OCI-LY3 (cell line): ENCODE data around the gene ST3GAL3.

ENCODE experiments used
- H2AFZ ChIP-seq: fragments of 200-600, 300-600 bp; shearing (Covaris generic); 2 replicates; pipeline ENCODE4 v1.6.0; 2014; ENCODE audit warnings: antibody characterized with exemption, low read depth, low read length
- H3K27ac ChIP-seq: fragments of 200-600, 300-600 bp; sonication (generic); 2 replicates; pipeline ENCODE4 v1.5.1; 2014; ENCODE audit warnings: mild to moderate bottlenecking, low read length, moderate library complexity, mixed read lengths
- H3K27me3 ChIP-seq: fragments of 200-600, 300-600 bp; sonication (generic); 2 replicates; pipeline ENCODE4 v1.6.1; 2014; ENCODE audit warnings: low read depth, low read length, mixed read lengths
- H3K36me3 ChIP-seq: fragments of 200-600, 300-600 bp; sonication (generic); replicated peaks from 2 replicates; pipeline ENCODE3; 2014; ENCODE audit warnings: low read depth, low read length, mixed read lengths
- H3K4me1 ChIP-seq: fragments of 300-600, 200-600 bp; sonication (generic); 2 replicates; pipeline ENCODE4 v1.6.1; 2014; ENCODE audit warnings: low read length, mixed read lengths
- H3K4me2 ChIP-seq: fragments of 200-600, 300-600 bp; sonication (generic); 2 replicates; pipeline ENCODE4 v1.6.1; 2014; ENCODE audit warnings: low read length, mixed read lengths
- H3K4me3 ChIP-seq: fragments of 300-600, 200-600 bp; sonication (generic); 2 replicates; pipeline ENCODE4 v1.5.1; 2014; ENCODE audit warnings: antibody characterized with exemption, mild to moderate bottlenecking, low read length, moderate library complexity
- H3K79me2 ChIP-seq: fragments of 300-600, 200-600 bp; shearing (Covaris generic); 2 replicates; pipeline ENCODE4 v1.6.1; 2014; ENCODE audit warnings: mild to moderate bottlenecking, low read length, mixed read lengths
- H3K9ac ChIP-seq: fragments of 300-600, 200-600 bp; shearing (Covaris generic); 2 replicates; pipeline ENCODE4 v1.6.0; 2014; ENCODE audit warnings: mild to moderate bottlenecking, low read length, moderate library complexity
- H3K9me3 ChIP-seq: fragments of 200-600, 300-600 bp; shearing (Covaris generic); 2 replicates; pipeline ENCODE4 v1.6.1; 2014; ENCODE audit warnings: low read length, mixed read lengths; ENCODE audit not compliant: insufficient read depth
- H4K20me1 ChIP-seq: fragments of 200-600, 300-600 bp; sonication (generic); 2 replicates; pipeline ENCODE4 v1.6.1; 2016; ENCODE audit warnings: low read length, mixed read lengths; ENCODE audit not compliant: insufficient read depth
- CTCF ChIP-seq: fragments of 200-600, 300-600 bp; sonication (generic); IDR thresholded peaks from 2 replicates; pipeline ENCODE4 v1.5.1; 2014; ENCODE audit warnings: antibody characterized with exemption, low read length, low read depth
- EZH2phosphoT487 ChIP-seq: fragments of 200-600 bp; shearing (Covaris generic); IDR thresholded peaks from 2 replicates; pipeline ENCODE4 v1.6.1; 2018; ENCODE audit warnings: antibody characterized with exemption, mixed run types, low read depth

ST3GAL3 gene

DNA sequence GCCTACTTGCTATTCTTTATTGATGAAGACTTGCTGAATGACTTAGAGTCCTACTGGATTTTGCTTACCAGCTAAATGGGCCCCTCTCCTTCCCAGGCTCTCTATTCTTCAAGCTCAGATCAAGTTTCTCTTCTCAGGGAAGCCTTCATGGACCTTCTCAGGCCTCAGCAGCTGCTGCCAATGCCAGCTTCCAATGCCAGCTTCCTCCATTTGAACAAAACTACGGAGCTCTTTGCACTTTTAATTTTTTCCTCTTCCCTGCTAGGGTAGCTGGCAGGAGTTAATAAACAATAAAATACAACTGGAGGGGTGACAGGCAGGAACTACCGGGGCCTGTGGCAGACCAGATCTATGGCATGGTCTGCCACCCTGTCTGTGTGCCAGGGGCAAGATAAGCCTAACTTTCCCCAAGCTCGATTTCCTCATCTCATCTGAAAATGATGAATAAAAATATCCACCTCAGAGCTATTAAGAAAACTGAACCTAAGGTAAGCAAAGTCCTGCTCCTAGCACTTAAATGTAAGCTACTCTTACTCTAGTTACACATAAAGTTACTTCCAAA is 238.4 kb downstream of the ST3GAL3 start:
- Histone ChIP-seq H3K4me2 (peak overlapping the region; percentile 98), H3K79me2 (peaks cover 30% of the 10 kb centered on the region), H3K27me3 (no peaks in the 10 kb centered on the region), H3K4me3 (peak overlapping the region; percentile 96), H3K9me3 (no peaks in the 10 kb centered on the region), H3K36me3 (no peaks in the 10 kb centered on the region), H4K20me1 (no peaks in the 10 kb centered on the region), H3K9ac (peak overlapping the region; percentile 86), H2AFZ (peak overlapping the region; percentile 78), H3K27ac (peak overlapping the region; percentile 28; the same call in 1 of the 2 replicates), H3K4me1 (peaks cover 6% of the 10 kb centered on the region)
- no peak for TF ChIP-seq CTCF
- TF ChIP-seq EZH2phosphoT487, result no peak

DNA sequence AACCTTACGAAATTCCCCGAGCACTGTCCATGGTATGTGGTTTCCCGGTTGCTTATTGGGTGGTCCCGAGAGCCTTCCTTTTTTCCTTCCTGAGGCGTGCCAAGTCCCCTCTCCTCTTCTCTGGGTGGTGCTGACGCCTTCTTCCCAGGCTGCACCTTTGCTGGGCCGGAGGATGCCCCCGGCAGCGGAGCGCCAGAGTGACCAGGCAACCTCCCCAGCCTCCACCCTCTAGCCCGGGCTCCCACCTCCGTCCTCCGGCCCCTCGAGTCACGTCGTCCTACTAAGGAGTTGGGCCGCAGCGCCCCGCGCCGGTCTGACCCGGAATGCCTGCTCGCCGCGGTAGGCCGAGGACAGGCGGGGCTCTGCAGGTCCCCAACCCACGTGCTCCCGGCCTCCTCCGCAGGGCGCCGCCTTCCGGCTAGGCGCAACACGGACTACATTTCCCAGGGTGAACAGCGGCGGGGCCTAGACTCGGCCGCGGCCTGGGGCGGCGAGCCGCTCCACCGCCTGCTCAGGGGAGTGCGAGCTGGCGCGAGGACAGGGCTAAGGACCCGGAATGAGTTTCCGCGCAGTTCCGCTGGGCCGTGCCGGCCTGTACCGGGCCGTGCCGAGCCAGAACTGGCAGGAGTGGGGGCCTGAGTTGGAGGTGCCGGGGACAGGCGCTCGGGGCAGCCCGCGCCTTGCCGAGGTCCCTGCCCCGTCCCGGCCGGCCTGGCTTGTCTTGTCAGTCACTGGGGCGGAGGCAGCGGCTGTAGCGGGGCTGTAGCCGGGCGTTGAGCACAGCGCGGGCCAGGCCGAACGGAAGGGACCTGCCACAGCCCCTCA is 239.1 kb downstream of the ST3GAL3 start, which contains the start of gene IPO13:
TSS of gene IPO13 (plus strand) at position 715 of the 825 bp plus-strand sequence. CDS start 651 bp downstream, outside the sequence.
- Histone ChIP-seq H2AFZ (peak within 1 kb of the TSS; percentile 78), H3K36me3 (no peaks in the 10 kb centered on the region), H3K9ac (peak within 1 kb of the TSS; percentile 86), H3K4me1 (peaks cover 6% of the 10 kb centered on the region), H3K4me2 (peak within 1 kb of the TSS; percentile 98), H3K9me3 (no peaks in the 10 kb centered on the region), H3K27me3 (no peaks in the 10 kb centered on the region), H4K20me1 (no peaks in the 10 kb centered on the region), H3K79me2 (peaks cover 30% of the 10 kb centered on the region), H3K4me3 (peak within 1 kb of the TSS; percentile 96), H3K27ac (peak within 1 kb of the TSS; percentile 78)
- no peak for TF ChIP-seq EZH2phosphoT487
- peak; percentile 51 for TF ChIP-seq CTCF

- H3K4me2 ChIP-seq, result peak overlapping the region; percentile 95
- peaks cover 6% of the 10 kb centered on the region for H3K4me1 ChIP-seq
- no peaks in the 10 kb centered on the region for H3K36me3 ChIP-seq
- H3K79me2 ChIP-seq, result peaks cover 30% of the 10 kb centered on the region
- H3K9me3 ChIP-seq, result no peaks in the 10 kb centered on the region
- H3K9ac ChIP-seq, result peak overlapping the region; percentile 80
- no peak overlapping the region for H3K27ac ChIP-seq
- H3K4me3 ChIP-seq, result peak overlapping the region; percentile 96
- no peaks in the 10 kb centered on the region for H3K27me3 ChIP-seq
- H4K20me1 ChIP-seq, result no peaks in the 10 kb centered on the region
- TF ChIP-seq EZH2phosphoT487, result no peak
- no peak for TF ChIP-seq CTCF
- H2AFZ ChIP-seq, result peak overlapping the region; percentile 51
Measured at GRCh38 chr1:43947061-43947873, 239.9 kb downstream of the ST3GAL3 start.
